ENCODE results near the gene THAP6. TPM values are rescaled to one million over a fixed set of nuclear protein-coding genes. Genes with fewer than 3 reads are reported as not detected.

The THAP6 gene
- total RNA-seq, 1 experiment from 2014 or later: 25.5 TPM

DNA sequence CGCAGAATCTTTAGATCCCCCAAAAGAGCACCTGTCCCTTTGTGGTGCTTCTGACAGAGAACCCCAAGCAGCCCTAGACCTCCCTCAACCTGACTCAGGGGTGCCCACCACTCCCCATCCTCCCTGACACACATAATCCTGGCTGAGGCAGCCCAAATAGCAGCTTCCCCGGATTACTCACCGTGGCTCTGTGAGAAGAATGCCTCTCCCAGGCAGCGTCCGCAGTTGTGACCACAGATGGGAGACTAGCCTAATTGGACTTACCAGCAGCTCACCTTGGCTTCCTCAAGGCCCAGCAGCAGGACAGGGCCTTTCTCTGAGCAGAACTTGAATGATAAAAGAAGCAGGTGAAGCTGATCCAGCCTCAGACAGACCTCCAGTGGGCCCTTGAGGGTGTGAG is 31.3 kb downstream of the THAP6 start:
- intact Hi-C loops (cut with micrococcal nuclease): no loop called here
- DNase-seq (ENCODE audit: low read depth, low spot score) (no peak), ATAC-seq (no peak)
- Histone ChIP-seq H3K27me3 (ENCODE audit: insufficient read depth, low read length) (no peaks in the 10 kb centered on the region), H3K4me3 (replicated peaks in 1 of 2; ENCODE audit: low read depth in 1 of 2, low read length in 2 of 2) (no peak overlapping the region), H3K9ac (ENCODE audit: low read length) (no peak overlapping the region), H3K79me2 (ENCODE audit: insufficient read depth, low read length) (no peaks in the 10 kb centered on the region), H4K20me1 (ENCODE audit: insufficient read depth) (no peaks in the 10 kb centered on the region), H3K36me3 (ENCODE audit: control insufficient read depth in 1 of 2, insufficient read depth in 2 of 2, low read length in 2 of 2) (no peaks in the 10 kb centered on the region), H3K9me2 (ENCODE audit: insufficient read depth) (no peaks in the 10 kb centered on the region), H3K4me1 (ENCODE audit: control insufficient read depth in 1 of 2, insufficient read depth in 2 of 2, low read length in 2 of 2) (peaks cover 0 to 5% of the 10 kb centered on the region in 2 experiments; a peak in 1 of 4 replicates), H3K27ac (ENCODE audit: low read depth, low read length) (no peak overlapping the region), H2AFZ (ENCODE audit: low read depth, low read length, poor library complexity, severe bottlenecking) (no peak overlapping the region), H3K9me3 (ENCODE audit: control insufficient read depth in 1 of 2, insufficient read depth in 1 of 2, low read depth in 1 of 2, low read length in 2 of 2) (no peaks in the 10 kb centered on the region), H3K4me2 (ENCODE audit: low read length) (no peak overlapping the region)
- ChIA-PET POLR2A (no interaction called here), CTCF (no interaction called here), RAD21 (ENCODE audit: low non-redundant PET in 1 of 2, low total read pairs in 2 of 2, uncharacterized antibody in 2 of 2, unreplicated experiment in 2 of 2) (no interaction called here)
- TF ChIP-seq, protein P1, sequence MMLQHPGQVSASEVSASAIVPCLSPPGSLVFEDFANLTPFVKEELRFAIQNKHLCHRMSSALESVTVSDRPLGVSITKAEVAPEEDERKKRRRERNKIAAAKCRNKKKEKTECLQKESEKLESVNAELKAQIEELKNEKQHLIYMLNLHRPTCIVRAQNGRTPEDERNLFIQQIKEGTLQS (IDR thresholded peaks at IDR 0.05): no peak
- TF ChIP-seq CBX3 (IDR thresholded peaks at IDR 0.05; ENCODE audit: low read depth): no peak
- TF ChIP-seq POLR2A (IDR thresholded peaks at IDR 0.05; ENCODE audit: borderline replicate concordance, extremely low read depth, insufficient read depth, insufficient read length): no peak
- TF ChIP-seq SRF (IDR thresholded peaks at IDR 0.05; ENCODE audit: low read depth): no peak
- no peak for TF ChIP-seq JUND (IDR thresholded peaks at IDR 0.05)
- no peak for TF ChIP-seq ELF1 (IDR thresholded peaks at IDR 0.05; ENCODE audit: borderline replicate concordance, low read depth)
- no peak for TF ChIP-seq RAD21 (IDR thresholded peaks at IDR 0.05; ENCODE audit: low read depth)
- no peak for TF ChIP-seq TCF7L2 (IDR thresholded peaks at IDR 0.05; ENCODE audit: borderline replicate concordance, extremely low read depth, insufficient read depth, insufficient read length)
- TF ChIP-seq YY1 (IDR thresholded peaks at IDR 0.05; ENCODE audit: extremely low read depth, insufficient replicate concordance, low read depth, low read length): no peak
- TF ChIP-seq EZH2 (IDR thresholded peaks at IDR 0.05): no peak
- TF ChIP-seq SIN3A (IDR thresholded peaks at IDR 0.05; ENCODE audit: low read depth): no peak
- TF ChIP-seq, protein P2, sequence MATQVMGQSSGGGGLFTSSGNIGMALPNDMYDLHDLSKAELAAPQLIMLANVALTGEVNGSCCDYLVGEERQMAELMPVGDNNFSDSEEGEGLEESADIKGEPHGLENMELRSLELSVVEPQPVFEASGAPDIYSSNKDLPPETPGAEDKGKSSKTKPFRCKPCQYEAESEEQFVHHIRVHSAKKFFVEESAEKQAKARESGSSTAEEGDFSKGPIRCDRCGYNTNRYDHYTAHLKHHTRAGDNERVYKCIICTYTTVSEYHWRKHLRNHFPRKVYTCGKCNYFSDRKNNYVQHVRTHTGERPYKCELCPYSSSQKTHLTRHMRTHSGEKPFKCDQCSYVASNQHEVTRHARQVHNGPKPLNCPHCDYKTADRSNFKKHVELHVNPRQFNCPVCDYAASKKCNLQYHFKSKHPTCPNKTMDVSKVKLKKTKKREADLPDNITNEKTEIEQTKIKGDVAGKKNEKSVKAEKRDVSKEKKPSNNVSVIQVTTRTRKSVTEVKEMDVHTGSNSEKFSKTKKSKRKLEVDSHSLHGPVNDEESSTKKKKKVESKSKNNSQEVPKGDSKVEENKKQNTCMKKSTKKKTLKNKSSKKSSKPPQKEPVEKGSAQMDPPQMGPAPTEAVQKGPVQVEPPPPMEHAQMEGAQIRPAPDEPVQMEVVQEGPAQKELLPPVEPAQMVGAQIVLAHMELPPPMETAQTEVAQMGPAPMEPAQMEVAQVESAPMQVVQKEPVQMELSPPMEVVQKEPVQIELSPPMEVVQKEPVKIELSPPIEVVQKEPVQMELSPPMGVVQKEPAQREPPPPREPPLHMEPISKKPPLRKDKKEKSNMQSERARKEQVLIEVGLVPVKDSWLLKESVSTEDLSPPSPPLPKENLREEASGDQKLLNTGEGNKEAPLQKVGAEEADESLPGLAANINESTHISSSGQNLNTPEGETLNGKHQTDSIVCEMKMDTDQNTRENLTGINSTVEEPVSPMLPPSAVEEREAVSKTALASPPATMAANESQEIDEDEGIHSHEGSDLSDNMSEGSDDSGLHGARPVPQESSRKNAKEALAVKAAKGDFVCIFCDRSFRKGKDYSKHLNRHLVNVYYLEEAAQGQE (IDR thresholded peaks at IDR 0.05; ENCODE audit: low read depth): no peak
- no peak for TF ChIP-seq POLR2AphosphoS5 (IDR thresholded peaks at IDR 0.05; ENCODE audit: low read depth, low read length)
- no peak for TF ChIP-seq CEBPB (IDR thresholded peaks at IDR 0.05; ENCODE audit: low read depth)
- TF ChIP-seq, protein P3, sequence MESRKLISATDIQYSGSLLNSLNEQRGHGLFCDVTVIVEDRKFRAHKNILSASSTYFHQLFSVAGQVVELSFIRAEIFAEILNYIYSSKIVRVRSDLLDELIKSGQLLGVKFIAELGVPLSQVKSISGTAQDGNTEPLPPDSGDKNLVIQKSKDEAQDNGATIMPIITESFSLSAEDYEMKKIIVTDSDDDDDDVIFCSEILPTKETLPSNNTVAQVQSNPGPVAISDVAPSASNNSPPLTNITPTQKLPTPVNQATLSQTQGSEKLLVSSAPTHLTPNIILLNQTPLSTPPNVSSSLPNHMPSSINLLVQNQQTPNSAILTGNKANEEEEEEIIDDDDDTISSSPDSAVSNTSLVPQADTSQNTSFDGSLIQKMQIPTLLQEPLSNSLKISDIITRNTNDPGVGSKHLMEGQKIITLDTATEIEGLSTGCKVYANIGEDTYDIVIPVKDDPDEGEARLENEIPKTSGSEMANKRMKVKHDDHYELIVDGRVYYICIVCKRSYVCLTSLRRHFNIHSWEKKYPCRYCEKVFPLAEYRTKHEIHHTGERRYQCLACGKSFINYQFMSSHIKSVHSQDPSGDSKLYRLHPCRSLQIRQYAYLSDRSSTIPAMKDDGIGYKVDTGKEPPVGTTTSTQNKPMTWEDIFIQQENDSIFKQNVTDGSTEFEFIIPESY (IDR thresholded peaks at IDR 0.05; ENCODE audit: extremely low read depth, insufficient replicate concordance, low read length): no peak
- TF ChIP-seq FOSL1 (IDR thresholded peaks at IDR 0.05; ENCODE audit: low read depth): no peak
- TF ChIP-seq ZFX (IDR thresholded peaks at IDR 0.05): no peak
- TF ChIP-seq, protein P4, sequence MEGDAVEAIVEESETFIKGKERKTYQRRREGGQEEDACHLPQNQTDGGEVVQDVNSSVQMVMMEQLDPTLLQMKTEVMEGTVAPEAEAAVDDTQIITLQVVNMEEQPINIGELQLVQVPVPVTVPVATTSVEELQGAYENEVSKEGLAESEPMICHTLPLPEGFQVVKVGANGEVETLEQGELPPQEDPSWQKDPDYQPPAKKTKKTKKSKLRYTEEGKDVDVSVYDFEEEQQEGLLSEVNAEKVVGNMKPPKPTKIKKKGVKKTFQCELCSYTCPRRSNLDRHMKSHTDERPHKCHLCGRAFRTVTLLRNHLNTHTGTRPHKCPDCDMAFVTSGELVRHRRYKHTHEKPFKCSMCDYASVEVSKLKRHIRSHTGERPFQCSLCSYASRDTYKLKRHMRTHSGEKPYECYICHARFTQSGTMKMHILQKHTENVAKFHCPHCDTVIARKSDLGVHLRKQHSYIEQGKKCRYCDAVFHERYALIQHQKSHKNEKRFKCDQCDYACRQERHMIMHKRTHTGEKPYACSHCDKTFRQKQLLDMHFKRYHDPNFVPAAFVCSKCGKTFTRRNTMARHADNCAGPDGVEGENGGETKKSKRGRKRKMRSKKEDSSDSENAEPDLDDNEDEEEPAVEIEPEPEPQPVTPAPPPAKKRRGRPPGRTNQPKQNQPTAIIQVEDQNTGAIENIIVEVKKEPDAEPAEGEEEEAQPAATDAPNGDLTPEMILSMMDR (IDR thresholded peaks at IDR 0.05 in 2 of 3, conservative IDR thresholded peaks at IDR 0.05 in 1 of 3; ENCODE audit: borderline replicate concordance in 1 of 3, insufficient read depth in 1 of 3, low read depth in 2 of 3, low read length in 2 of 3): no peak
- no TSS peak for BruUV-seq (replicated peaks)

All from HCT116 (cell line).